HS-27A (cell line): ENCODE results near the gene DNAH14.
"Not testable (repeated sequence)": the region's sequence is repeated elsewhere in the genome, so short reads cannot be mapped to it uniquely, and the experiment has no call there.

Source experiments
- DNase-seq: peaks from one replicate; pipeline ENCODE4 v3.0.0-alpha.2; 2012; ENCODE audit warnings: low read depth, missing footprints

Gene DNAH14

GRCh38 chr1:225348400-225348799, 418.9 kb downstream of the DNAH14 start:
- no peak for DNase-seq

- no peak for DNase-seq
These were observed 420.4 kb downstream of the DNAH14 start for GRCh38 chr1:225349826-225350225.

GRCh38 chr1:225350872-225351271, 421.4 kb downstream of the DNAH14 start:
- no peak for DNase-seq

GRCh38 chr1:225354906-225355305, 425.4 kb downstream of the DNAH14 start:
- no peak for DNase-seq

- no peak for DNase-seq
These were observed 426.4 kb downstream of the DNAH14 start for GRCh38 chr1:225355863-225356262.

GRCh38 chr1:225360119-225360518, 430.6 kb downstream of the DNAH14 start:
- DNase-seq = no peak

GRCh38 chr1:225361176-225361575, 431.7 kb downstream of the DNAH14 start:
- no peak for DNase-seq

- no peak for DNase-seq
These were observed 433.3 kb downstream of the DNAH14 start for GRCh38 chr1:225362805-225363204.

GRCh38 chr1:225364439-225364838, 435.0 kb downstream of the DNAH14 start:
- no peak for DNase-seq

GRCh38 chr1:225366018-225366417, 436.5 kb downstream of the DNAH14 start:
- no peak for DNase-seq

- no peak for DNase-seq
These were observed 437.1 kb downstream of the DNAH14 start for GRCh38 chr1:225366552-225366951.

GRCh38 chr1:225368036-225368552, 438.6 kb downstream of the DNAH14 start:
- DNase-seq = no peak

GRCh38 chr1:225371366-225372010, 442.0 kb downstream of the DNAH14 start:
- no peak for DNase-seq

GRCh38 chr1:225373155-225373554, 443.7 kb downstream of the DNAH14 start:
- DNase-seq = no peak

- no peak for DNase-seq
These were observed 445.5 kb downstream of the DNAH14 start for GRCh38 chr1:225374996-225375395.

GRCh38 chr1:225378880-225379279, 449.4 kb downstream of the DNAH14 start:
- DNase-seq = no peak

GRCh38 chr1:225380691-225381090, 451.2 kb downstream of the DNAH14 start:
- DNase-seq = no peak

- not testable (repeated sequence) for DNase-seq
These were observed 457.4 kb downstream of the DNAH14 start for GRCh38 chr1:225386860-225387259.

- no peak for DNase-seq
These were observed 458.9 kb downstream of the DNAH14 start for GRCh38 chr1:225388372-225388771.

GRCh38 chr1:225389843-225390242, 460.4 kb downstream of the DNAH14 start:
- DNase-seq = no peak

GRCh38 chr1:225396357-225396756, 466.9 kb downstream of the DNAH14 start:
- no peak for DNase-seq

GRCh38 chr1:225400968-225401367, 471.5 kb downstream of the DNAH14 start:
- DNase-seq = no peak

- DNase-seq = no peak
These were observed 477.7 kb downstream of the DNAH14 start for GRCh38 chr1:225406976-225407725.
